H9 (cell line): ENCODE measurements around the gene ARHGEF1. TPM values are rescaled to one million over a fixed set of nuclear protein-coding genes. Genes with fewer than 3 reads are reported as not detected.

Source experiments
- DNase-seq: peaks from one replicate; pipeline ENCODE4 v3.0.0-alpha.2; 2017
- H2AFZ ChIP-seq: one replicate; pipeline ENCODE4 v1.6.1; 2013; ENCODE audit warnings: mild to moderate bottlenecking, low read length, control low read depth, moderate library complexity
- H2AK5ac ChIP-seq: 2 replicates; pipeline ENCODE4 v1.6.1; 2013; ENCODE audit warnings: low read length, control low read depth, mixed read lengths; ENCODE audit not compliant: insufficient read length
- H2BK120ac ChIP-seq: one replicate; pipeline ENCODE4 v1.6.1; 2013; ENCODE audit warnings: low read depth, mild to moderate bottlenecking, low read length, control low read depth, inconsistent platforms; ENCODE audit not compliant: poor library complexity, severe bottlenecking
- H2BK12ac ChIP-seq: 2 replicates; pipeline ENCODE4 v1.6.1; 2013; ENCODE audit warnings: low read length, control low read depth, mixed read lengths, low read depth; ENCODE audit not compliant: insufficient read length
- H2BK15ac ChIP-seq: 2 replicates; pipeline ENCODE4 v1.6.1; 2013; ENCODE audit warnings: low read depth, low read length, control low read depth
- H2BK20ac ChIP-seq: one replicate; pipeline ENCODE4 v1.6.1; 2013; ENCODE audit warnings: low read depth, mild to moderate bottlenecking, low read length, control low read depth, inconsistent platforms; ENCODE audit not compliant: poor library complexity, severe bottlenecking
- H2BK5ac ChIP-seq: 2 replicates; pipeline ENCODE4 v1.6.1; 2013; ENCODE audit warnings: low read length, control low read depth, mixed read lengths; ENCODE audit not compliant: insufficient read length
- H3K14ac ChIP-seq: 2 replicates; pipeline ENCODE4 v1.6.1; 2013; ENCODE audit warnings: low read length, control low read depth; ENCODE audit not compliant: insufficient read depth
- H3K18ac ChIP-seq: 2 replicates; pipeline ENCODE4 v1.6.1; 2013; ENCODE audit warnings: low read depth, mild to moderate bottlenecking, mixed read lengths, low read length, control low read depth; ENCODE audit not compliant: insufficient read length
- H3K23ac ChIP-seq: 2 replicates; pipeline ENCODE4 v1.6.1; 2013; ENCODE audit warnings: low read length, control low read depth, mixed read lengths, low read depth; ENCODE audit not compliant: insufficient read length
- H3K23me2 ChIP-seq: 2 replicates; pipeline ENCODE4 v1.6.1; 2013; ENCODE audit warnings: low read depth, mild to moderate bottlenecking, mixed read lengths, low read length, control low read depth; ENCODE audit not compliant: insufficient read length, poor library complexity, severe bottlenecking
- H3K27ac ChIP-seq: 2 replicates; pipeline ENCODE4 v1.5.1; 2013; ENCODE audit warnings: low read length, control low read depth, mixed read lengths, low read depth; ENCODE audit not compliant: insufficient read length
- H3K27me3 ChIP-seq: 2 replicates; pipeline ENCODE4 v1.6.1; 2013; ENCODE audit warnings: low read length, control low read depth, inconsistent platforms; ENCODE audit not compliant: insufficient read depth
- H3K4ac ChIP-seq: 2 replicates; pipeline ENCODE4 v1.6.1; 2013; ENCODE audit warnings: low read depth, mild to moderate bottlenecking, control low read depth, inconsistent platforms, low read length, moderate library complexity
- H3K4me1 ChIP-seq: 2 replicates; pipeline ENCODE4 v1.6.1; 2013; ENCODE audit warnings: low read length, control low read depth, inconsistent platforms; ENCODE audit not compliant: insufficient read depth
- H3K4me2 ChIP-seq: 2 replicates; pipeline ENCODE4 v1.6.1; 2013; ENCODE audit warnings: low read length, control low read depth, mixed read lengths; ENCODE audit not compliant: insufficient read length, insufficient read depth
- H3K56ac ChIP-seq: 2 replicates; pipeline ENCODE4 v1.6.1; 2013; ENCODE audit warnings: low read depth, mild to moderate bottlenecking, mixed read lengths, low read length, control low read depth; ENCODE audit not compliant: insufficient read length
- H3K79me1 ChIP-seq: 2 replicates; pipeline ENCODE4 v1.6.1; 2013; ENCODE audit warnings: low read depth, mild to moderate bottlenecking, moderate library complexity, low read length, control low read depth, inconsistent platforms; ENCODE audit not compliant: insufficient read depth, poor library complexity, severe bottlenecking
- H3K79me2 ChIP-seq: 2 replicates; pipeline ENCODE4 v1.6.1; 2013; ENCODE audit warnings: low read length, control low read depth, inconsistent platforms; ENCODE audit not compliant: insufficient read depth
- H3K9ac ChIP-seq: 2 replicates; pipeline ENCODE4 v1.6.1; 2013; ENCODE audit warnings: low read length, control low read depth, mixed read lengths; ENCODE audit not compliant: insufficient read length; ENCODE audit errors: extremely low read depth
- H3K9me3 ChIP-seq: one replicate; pipeline ENCODE4 v1.6.1; 2013; ENCODE audit warnings: low read depth, low read length, inconsistent platforms; ENCODE audit not compliant: control insufficient read depth
- H3T11ph ChIP-seq: one replicate; pipeline ENCODE4 v1.6.1; 2013; ENCODE audit warnings: mild to moderate bottlenecking, low read length, control low read depth, inconsistent platforms
- H4K20me1 ChIP-seq: one replicate; pipeline ENCODE4 v1.6.1; 2013; ENCODE audit not compliant: control insufficient read depth, insufficient read length, insufficient read depth
- H4K5ac ChIP-seq: 2 replicates; pipeline ENCODE4 v1.6.1; 2013; ENCODE audit warnings: low read depth, mild to moderate bottlenecking, mixed read lengths, low read length, control low read depth; ENCODE audit not compliant: insufficient read length
- H4K8ac ChIP-seq: replicated peaks from 2 replicates; pipeline ENCODE4 v1.6.1; 2013; ENCODE audit warnings: low read length, control low read depth, mixed read lengths, low read depth; ENCODE audit not compliant: insufficient read length
- H4K91ac ChIP-seq: 2 replicates; pipeline ENCODE4 v1.6.1; 2013; ENCODE audit warnings: low read depth, mild to moderate bottlenecking, moderate library complexity, mixed read lengths, low read length, control low read depth; ENCODE audit not compliant: insufficient read length
- H3K27ac Mint-ChIP-seq, 3 experiments: 2 replicates in 2 of 3; 3 replicates in 1 of 3; pipeline ENCODE4 v1.8.0; 2020 to 2021; ENCODE audit warnings: mixed read lengths in 3 of 3, mild to moderate bottlenecking in 1 of 3, moderate library complexity in 1 of 3
- H3K27me3 Mint-ChIP-seq: 2 replicates; pipeline ENCODE4 v1.8.0; 2021; ENCODE audit warnings: low read depth, mild to moderate bottlenecking, moderate library complexity, mixed read lengths
- H3K36me3 Mint-ChIP-seq, 3 experiments: 2 replicates in 2 of 3; 3 replicates in 1 of 3; pipeline ENCODE4 v1.8.0; 2020 to 2021; ENCODE audit warnings: low read depth in 3 of 3, mixed read lengths in 3 of 3; ENCODE audit not compliant: insufficient read depth in 1 of 3
- H3K4me1 Mint-ChIP-seq, 2 experiments: 2 replicates each; pipeline ENCODE4 v1.8.0; 2020; ENCODE audit warnings: mixed read lengths in 2 of 2
- H3K4me3 Mint-ChIP-seq, 2 experiments: 2 replicates in 1 of 2; 3 replicates in 1 of 2; pipeline ENCODE4 v1.8.0; 2020 to 2021; ENCODE audit warnings: mild to moderate bottlenecking in 2 of 2, mixed read lengths in 2 of 2, moderate library complexity in 1 of 2
- H3K9me3 Mint-ChIP-seq, 2 experiments: 2 replicates in 1 of 2; 3 replicates in 1 of 2; pipeline ENCODE4 v1.8.0; 2020; ENCODE audit warnings: mild to moderate bottlenecking in 2 of 2, mixed read lengths in 2 of 2, moderate library complexity in 1 of 2
- WGBS: extraction: QIAGEN DNeasy Blood & Tissue Kit; methylation state at CpG from one replicate; pipeline ENCODE4 v1.1.7; 2013; ENCODE audit warnings: missing lambda C conversion rate, low lambda C conversion rate, mixed read lengths; ENCODE audit not compliant: insufficient read length; ENCODE audit errors: extremely low coverage; 5-methylcytosine and 5-hydroxymethylcytosine counted together
- total RNA-seq: library from RNA; stranded (reverse); gene quantifications from 2 replicates; pipeline ENCODE4 v1.2.1, GENCODE V29; 2021
- TF ChIP-seq, protein P1 (sequence below): fragments of 200-600 bp; sonication (generic); conservative IDR thresholded peaks from 3 replicates; pipeline ENCODE4 v1.8.0; 2021; ENCODE audit warnings: antibody characterized with exemption, mild to moderate bottlenecking

Gene ARHGEF1
- total RNA-seq, 1 experiment from 2014 or later, result 50.3 TPM

DNA sequence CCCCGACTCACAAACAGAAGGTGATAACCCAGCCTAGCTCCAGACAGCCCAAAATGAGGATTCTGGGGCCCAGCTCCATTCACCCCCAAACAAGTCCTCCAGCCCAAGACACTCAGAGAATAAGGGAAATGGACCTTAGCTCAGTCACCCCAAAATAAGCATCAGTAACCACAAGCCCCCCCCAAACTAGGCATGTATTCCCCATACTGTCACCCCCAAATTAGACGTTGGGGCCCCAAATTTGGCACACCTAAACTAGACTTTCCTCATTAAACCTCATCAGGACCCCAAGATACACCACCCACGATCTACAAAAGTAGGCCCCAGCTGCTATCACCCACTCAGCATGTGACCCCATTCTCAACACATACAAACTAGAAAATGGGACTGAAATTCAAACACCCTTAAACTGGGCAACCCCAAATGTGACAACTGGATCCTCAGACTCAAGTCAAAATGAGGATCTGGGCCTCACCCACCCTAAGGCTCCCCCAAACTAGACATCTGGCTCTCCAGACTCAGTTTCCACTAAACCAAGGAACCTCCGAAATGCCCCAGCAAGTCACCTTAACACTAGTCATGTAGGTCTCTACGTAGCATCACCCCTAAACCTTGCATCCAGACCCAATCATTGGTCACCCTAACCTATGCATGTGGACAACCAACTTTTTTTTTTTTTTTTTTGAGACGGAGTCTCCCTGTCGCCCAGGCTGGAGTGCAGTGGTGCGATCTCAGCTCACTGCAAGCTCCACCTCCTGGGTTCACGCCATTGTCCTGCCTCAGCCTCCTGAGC, 58.6 kb downstream of the ARHGEF1 start:
- Histone ChIP-seq H4K8ac (no peak overlapping the region), H2BK5ac (no peak overlapping the region), H4K91ac (no peak overlapping the region), H2BK15ac (no peak overlapping the region), H4K20me1 (no peaks in the 10 kb centered on the region), H3K4ac (no peak overlapping the region), H3K23ac (no peak overlapping the region), H2BK20ac (no peak overlapping the region), H3K9ac (no peak overlapping the region), H3K56ac (no peak overlapping the region), H3T11ph (no peak overlapping the region), H3K4me1 (no peaks in the 10 kb centered on the region), H3K14ac (no peak overlapping the region), H4K5ac (no peak overlapping the region), H3K4me2 (no peak overlapping the region), H3K79me2 (no peaks in the 10 kb centered on the region), H3K18ac (no peak overlapping the region), H2AK5ac (no peak overlapping the region), H3K9me3 (no peaks in the 10 kb centered on the region), H2BK120ac (no peak overlapping the region), H3K79me1 (no peaks in the 10 kb centered on the region), H2AFZ (no peak overlapping the region), H3K27ac (no peak overlapping the region), H3K27me3 (peaks cover 11% of the 10 kb centered on the region; the same call in 1 of the 2 replicates), H2BK12ac (no peak overlapping the region), H3K23me2 (peaks cover 4% of the 10 kb centered on the region)
- H3K36me3 Mint-ChIP-seq, result no peaks in the 10 kb centered on the region; a peak in 1 of 7 replicates
- no peak overlapping the region; a peak in 1 of 7 replicates for H3K27ac Mint-ChIP-seq
- H3K4me3 Mint-ChIP-seq, result peak overlapping the region; percentile 47 to 70
- DNase-seq, result no peak
- WGBS, result no CpG with 5 or more reads among the region's 9 CpGs
- peaks cover 2 to 10% of the 10 kb centered on the region in 2 experiments; a peak in 2 of 4 replicates for H3K4me1 Mint-ChIP-seq
- peaks cover 0 to 3% of the 10 kb centered on the region in 2 experiments; a peak in 2 of 5 replicates for H3K9me3 Mint-ChIP-seq
- H3K27me3 Mint-ChIP-seq, result peaks cover 58% of the 10 kb centered on the region
- TF ChIP-seq, protein P1, sequence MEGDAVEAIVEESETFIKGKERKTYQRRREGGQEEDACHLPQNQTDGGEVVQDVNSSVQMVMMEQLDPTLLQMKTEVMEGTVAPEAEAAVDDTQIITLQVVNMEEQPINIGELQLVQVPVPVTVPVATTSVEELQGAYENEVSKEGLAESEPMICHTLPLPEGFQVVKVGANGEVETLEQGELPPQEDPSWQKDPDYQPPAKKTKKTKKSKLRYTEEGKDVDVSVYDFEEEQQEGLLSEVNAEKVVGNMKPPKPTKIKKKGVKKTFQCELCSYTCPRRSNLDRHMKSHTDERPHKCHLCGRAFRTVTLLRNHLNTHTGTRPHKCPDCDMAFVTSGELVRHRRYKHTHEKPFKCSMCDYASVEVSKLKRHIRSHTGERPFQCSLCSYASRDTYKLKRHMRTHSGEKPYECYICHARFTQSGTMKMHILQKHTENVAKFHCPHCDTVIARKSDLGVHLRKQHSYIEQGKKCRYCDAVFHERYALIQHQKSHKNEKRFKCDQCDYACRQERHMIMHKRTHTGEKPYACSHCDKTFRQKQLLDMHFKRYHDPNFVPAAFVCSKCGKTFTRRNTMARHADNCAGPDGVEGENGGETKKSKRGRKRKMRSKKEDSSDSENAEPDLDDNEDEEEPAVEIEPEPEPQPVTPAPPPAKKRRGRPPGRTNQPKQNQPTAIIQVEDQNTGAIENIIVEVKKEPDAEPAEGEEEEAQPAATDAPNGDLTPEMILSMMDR, result no peak
